Activated naive CD8-positive, alpha-beta T cell treated with anti-CD3 and anti-CD28 coated beads, Interleukin-2, amount 50 U/mL, for 24 hours (primary cell): ENCODE data around the gene LGALS9B.
A peak's percentile ranks its signal among the peaks of the same experiment; 100 is the strongest.
"Not testable (repeated sequence)": the region's sequence is repeated elsewhere in the genome, so short reads cannot be mapped to it uniquely, and the experiment has no call there.

ENCODE experiments used
- ATAC-seq: fragments of 150-1000 bp; cut with Tn5 transposase; one replicate; pipeline ENCODE4 v1.10.0; 2021
- DNase-seq: peaks from one replicate; pipeline ENCODE4 v3.0.0; 2021
- H3K27ac Mint-ChIP-seq: one replicate; pipeline ENCODE4 v1.8.0; 2021; ENCODE audit warnings: mild to moderate bottlenecking, mixed read lengths
- H3K27me3 Mint-ChIP-seq: one replicate; pipeline ENCODE4 v1.8.0; 2021; ENCODE audit warnings: mixed read lengths
- H3K36me3 Mint-ChIP-seq: one replicate; pipeline ENCODE4 v1.8.0; 2021; ENCODE audit warnings: low read depth, mixed read lengths
- H3K4me1 Mint-ChIP-seq: one replicate; pipeline ENCODE4 v1.8.0; 2021; ENCODE audit warnings: mixed read lengths
- H3K4me3 Mint-ChIP-seq: one replicate; pipeline ENCODE4 v1.8.0; 2021; ENCODE audit warnings: mild to moderate bottlenecking, moderate library complexity, mixed read lengths
- H3K9me3 Mint-ChIP-seq: one replicate; pipeline ENCODE4 v1.8.0; 2021; ENCODE audit warnings: mixed read lengths

LGALS9B gene

GRCh38 chr17:20467447-20467846, at the start of gene LGALS9B:
Gene LGALS9B, minus strand, starts transcription at chr17:20467539. Its CDS starts 69 bp downstream, at chr17:20467470.
- H3K27me3 Mint-ChIP-seq, DNase-seq, H3K27ac Mint-ChIP-seq, H3K4me1 Mint-ChIP-seq, H3K4me3 Mint-ChIP-seq, H3K36me3 Mint-ChIP-seq, H3K9me3 Mint-ChIP-seq: not testable (repeated sequence)
- ATAC-seq = peak; percentile 65

DNA sequence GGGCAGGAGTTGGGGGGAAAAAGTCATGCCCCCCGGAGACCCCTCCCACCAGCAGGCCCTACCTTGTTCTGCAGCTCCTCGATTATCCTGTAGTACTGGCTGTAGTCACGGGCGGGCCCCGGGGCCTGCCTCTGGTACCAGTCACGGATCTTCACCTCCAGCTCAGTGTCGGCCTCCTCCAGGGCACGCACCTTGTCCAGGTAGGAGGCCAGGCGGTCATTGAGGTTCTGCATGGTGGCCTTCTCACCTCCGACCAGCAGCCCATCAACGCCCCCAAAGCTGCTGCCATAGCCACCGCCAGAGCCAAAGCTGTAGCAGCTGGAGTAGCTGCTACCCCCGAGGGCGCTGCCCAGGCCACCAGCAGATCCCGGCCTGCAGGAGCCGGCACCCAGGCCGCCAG, 49.6 kb upstream of the LGALS9B start:
- H3K9me3 Mint-ChIP-seq, ATAC-seq, H3K4me3 Mint-ChIP-seq, H3K4me1 Mint-ChIP-seq, H3K36me3 Mint-ChIP-seq, H3K27ac Mint-ChIP-seq, DNase-seq, H3K27me3 Mint-ChIP-seq: not testable (repeated sequence)

- DNase-seq, H3K4me1 Mint-ChIP-seq, H3K36me3 Mint-ChIP-seq, H3K9me3 Mint-ChIP-seq, H3K27me3 Mint-ChIP-seq, ATAC-seq, H3K27ac Mint-ChIP-seq, H3K4me3 Mint-ChIP-seq: not testable (repeated sequence)
These were observed 47.8 kb upstream of the LGALS9B start for GRCh38 chr17:20515099-20515498.

DNA sequence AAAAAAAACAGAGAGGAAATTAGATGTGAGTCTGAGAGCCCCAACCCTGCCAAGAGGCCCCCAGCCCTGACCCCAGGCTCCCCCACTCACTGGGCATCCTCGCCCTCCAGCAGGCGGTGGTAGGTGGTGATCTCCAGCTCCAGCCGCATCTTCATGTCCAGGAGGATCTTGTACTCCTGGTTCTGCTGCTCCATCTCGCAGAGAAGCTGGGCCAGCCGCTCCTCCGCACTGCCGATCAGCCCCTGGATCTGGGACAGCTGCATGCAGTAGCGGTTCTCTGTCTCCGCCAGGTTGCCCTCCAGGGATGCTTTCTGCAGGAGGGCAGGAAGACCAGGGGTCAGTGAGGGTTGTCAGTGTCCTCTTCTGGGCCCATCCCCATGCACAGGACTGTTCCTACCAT, 46.2 kb upstream of the LGALS9B start:
- H3K27me3 Mint-ChIP-seq, H3K36me3 Mint-ChIP-seq, H3K4me1 Mint-ChIP-seq, H3K27ac Mint-ChIP-seq, ATAC-seq, DNase-seq, H3K4me3 Mint-ChIP-seq, H3K9me3 Mint-ChIP-seq: not testable (repeated sequence)

- not testable (repeated sequence) for H3K9me3 Mint-ChIP-seq, H3K4me1 Mint-ChIP-seq, ATAC-seq, DNase-seq, H3K4me3 Mint-ChIP-seq, H3K27ac Mint-ChIP-seq, H3K36me3 Mint-ChIP-seq, H3K27me3 Mint-ChIP-seq
These were observed 45.0 kb upstream of the LGALS9B start for GRCh38 chr17:20512378-20512777.

DNA sequence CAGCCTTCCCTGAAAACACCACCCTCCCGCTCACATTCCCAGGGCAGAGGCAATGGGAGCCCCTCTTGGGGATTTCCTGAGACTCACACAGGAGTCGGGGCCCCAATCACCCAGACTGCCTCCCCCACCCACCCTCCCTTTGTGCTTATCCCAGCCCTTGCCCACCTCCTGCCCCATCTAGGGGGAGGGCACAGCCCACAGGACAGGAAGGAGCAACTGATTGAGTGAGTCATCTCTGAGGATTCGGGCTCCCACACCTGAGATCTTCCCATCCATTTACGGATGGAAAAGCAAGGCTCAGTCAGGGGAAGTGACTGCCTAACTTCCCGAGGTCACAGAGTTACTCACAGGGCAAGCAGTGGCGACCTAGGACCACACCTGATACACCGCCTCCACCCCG, 44.4 kb upstream of the LGALS9B start:
- not testable (repeated sequence) for H3K27me3 Mint-ChIP-seq, H3K9me3 Mint-ChIP-seq

GRCh38 chr17:20505333-20505732, 38.0 kb upstream of the LGALS9B start:
- H3K9me3 Mint-ChIP-seq, DNase-seq, H3K36me3 Mint-ChIP-seq, H3K4me3 Mint-ChIP-seq, ATAC-seq, H3K27ac Mint-ChIP-seq, H3K4me1 Mint-ChIP-seq, H3K27me3 Mint-ChIP-seq: not testable (repeated sequence)

More for the DNA sequence above, 44.4 kb upstream of the LGALS9B start:
- H3K4me1 Mint-ChIP-seq, DNase-seq, H3K4me3 Mint-ChIP-seq, H3K27ac Mint-ChIP-seq, ATAC-seq, H3K36me3 Mint-ChIP-seq: not testable (repeated sequence)

GRCh38 chr17:20504388-20505066, 37.2 kb upstream of the LGALS9B start:
- H3K36me3 Mint-ChIP-seq, ATAC-seq, H3K4me3 Mint-ChIP-seq, DNase-seq, H3K9me3 Mint-ChIP-seq, H3K4me1 Mint-ChIP-seq, H3K27me3 Mint-ChIP-seq, H3K27ac Mint-ChIP-seq: not testable (repeated sequence)

DNA sequence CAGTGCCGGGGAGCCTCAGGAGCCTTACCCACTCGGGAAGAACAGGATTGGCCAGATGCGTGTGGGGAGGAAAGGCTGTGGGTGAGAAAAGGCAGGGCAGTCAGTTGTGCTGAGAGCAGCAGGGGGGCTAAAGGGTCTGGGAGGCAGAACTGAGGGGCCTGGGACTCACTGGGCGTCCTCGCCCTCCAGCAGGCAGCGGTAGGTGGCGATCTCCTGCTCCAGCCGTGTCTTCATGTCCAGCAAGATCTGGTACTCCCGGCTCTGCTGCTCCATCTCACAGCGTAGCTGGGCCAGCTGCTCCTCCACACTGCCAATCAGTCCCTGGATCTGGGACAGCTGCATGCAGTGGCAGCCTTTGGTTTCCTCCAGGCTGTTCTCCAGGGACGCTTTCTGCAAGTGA, 34.6 kb upstream of the LGALS9B start:
- not testable (repeated sequence) for H3K36me3 Mint-ChIP-seq, H3K27me3 Mint-ChIP-seq, H3K27ac Mint-ChIP-seq, DNase-seq, H3K4me1 Mint-ChIP-seq, H3K4me3 Mint-ChIP-seq, H3K9me3 Mint-ChIP-seq, ATAC-seq

DNA sequence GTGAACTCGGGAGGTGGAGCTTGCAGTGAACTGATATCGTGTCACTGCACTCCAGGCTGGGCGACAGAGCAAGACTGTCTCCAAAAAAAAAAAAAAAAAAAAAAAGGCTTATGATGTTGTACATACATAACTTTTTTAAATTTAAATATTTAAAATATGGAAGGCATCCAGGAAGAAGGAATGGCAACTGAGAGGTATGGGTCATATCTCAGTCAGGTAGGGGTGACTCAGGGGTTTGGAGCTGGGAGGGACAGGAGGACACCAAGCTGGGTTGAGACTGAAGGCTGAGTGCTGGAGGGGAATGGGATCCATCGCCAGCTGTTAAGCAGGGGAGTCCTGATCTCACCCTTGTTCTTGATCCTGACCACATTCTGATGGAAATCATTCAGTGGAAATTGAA, 33.0 kb upstream of the LGALS9B start:
- not testable (repeated sequence) for H3K9me3 Mint-ChIP-seq, ATAC-seq, H3K4me3 Mint-ChIP-seq, H3K4me1 Mint-ChIP-seq, H3K27ac Mint-ChIP-seq, H3K27me3 Mint-ChIP-seq, DNase-seq, H3K36me3 Mint-ChIP-seq

DNA sequence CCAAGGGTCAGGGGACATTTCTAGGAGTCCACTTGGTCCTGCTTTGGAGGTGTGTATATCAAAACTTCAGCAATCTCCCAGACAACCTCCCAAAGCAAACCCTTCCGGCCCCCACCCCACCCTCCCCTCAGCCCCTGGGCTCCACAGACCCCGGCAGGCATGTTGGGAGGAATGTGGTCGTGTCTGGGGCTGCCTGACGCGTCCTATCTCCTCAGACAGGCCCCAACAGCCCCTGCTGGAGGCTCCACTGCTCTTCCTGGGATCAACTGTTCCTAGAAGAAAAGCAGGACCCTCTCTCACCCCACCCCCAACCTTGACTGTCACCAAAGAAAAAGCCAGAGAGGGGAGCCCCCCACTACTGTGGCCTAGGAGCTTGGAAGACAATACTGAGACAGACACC, 28.1 kb upstream of the LGALS9B start:
- ATAC-seq, H3K9me3 Mint-ChIP-seq, H3K27me3 Mint-ChIP-seq, H3K36me3 Mint-ChIP-seq, DNase-seq, H3K4me3 Mint-ChIP-seq, H3K27ac Mint-ChIP-seq, H3K4me1 Mint-ChIP-seq: not testable (repeated sequence)

DNA sequence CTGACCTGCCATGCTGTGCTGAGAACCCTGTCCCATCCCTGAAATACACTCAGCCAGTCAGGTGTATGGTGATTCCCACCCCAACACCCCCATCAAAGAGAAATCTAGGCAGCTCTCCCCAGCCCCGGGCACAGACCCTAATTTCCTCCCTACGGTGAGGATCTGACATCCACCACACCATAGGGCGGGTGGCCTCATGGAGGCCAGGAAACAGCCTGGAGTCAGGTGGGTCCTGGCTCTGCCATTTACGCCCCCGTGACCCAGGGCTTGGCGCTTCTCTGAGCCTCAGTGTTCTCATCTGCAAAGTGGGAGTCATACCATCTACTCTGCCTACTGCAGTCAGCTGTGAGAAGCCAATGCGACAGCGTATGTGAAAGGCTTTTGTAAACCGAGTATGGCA, 27.4 kb upstream of the LGALS9B start:
- not testable (repeated sequence) for H3K36me3 Mint-ChIP-seq, H3K27ac Mint-ChIP-seq, H3K4me1 Mint-ChIP-seq, ATAC-seq, H3K4me3 Mint-ChIP-seq, DNase-seq, H3K27me3 Mint-ChIP-seq, H3K9me3 Mint-ChIP-seq

- not testable (repeated sequence) for DNase-seq, ATAC-seq, H3K27me3 Mint-ChIP-seq, H3K36me3 Mint-ChIP-seq, H3K4me3 Mint-ChIP-seq, H3K9me3 Mint-ChIP-seq, H3K4me1 Mint-ChIP-seq, H3K27ac Mint-ChIP-seq
These were observed 26.8 kb upstream of the LGALS9B start for GRCh38 chr17:20494147-20494546.

DNA sequence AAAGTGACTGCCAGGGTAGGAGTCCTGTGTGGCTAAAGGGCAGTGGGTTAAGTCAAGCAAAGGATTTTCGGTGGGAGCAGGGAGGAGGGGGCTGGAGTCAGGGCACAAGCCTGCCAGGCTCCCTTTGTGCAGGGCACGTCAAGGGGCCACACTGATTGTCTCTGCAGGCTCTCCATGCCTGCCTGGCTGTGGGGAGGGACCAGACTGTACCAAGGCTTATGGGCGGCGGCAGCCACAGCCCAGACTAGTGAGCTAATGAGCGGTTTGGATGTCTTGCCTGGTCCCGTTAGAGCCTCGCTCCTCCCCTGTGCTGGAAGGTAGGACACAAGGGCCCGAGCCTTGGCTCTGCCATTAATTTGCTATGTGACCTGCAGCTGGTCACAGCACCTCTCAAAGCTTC, 25.6 kb upstream of the LGALS9B start:
- H3K36me3 Mint-ChIP-seq, H3K4me3 Mint-ChIP-seq, ATAC-seq, H3K27ac Mint-ChIP-seq, DNase-seq, H3K9me3 Mint-ChIP-seq, H3K27me3 Mint-ChIP-seq, H3K4me1 Mint-ChIP-seq: not testable (repeated sequence)

- not testable (repeated sequence) for H3K9me3 Mint-ChIP-seq
These were observed 24.8 kb upstream of the LGALS9B start for GRCh38 chr17:20492099-20492498.

GRCh38 chr17:20484930-20485329, 17.6 kb upstream of the LGALS9B start:
- H3K36me3 Mint-ChIP-seq, H3K27me3 Mint-ChIP-seq, H3K4me3 Mint-ChIP-seq, ATAC-seq, H3K27ac Mint-ChIP-seq, DNase-seq, H3K9me3 Mint-ChIP-seq, H3K4me1 Mint-ChIP-seq: not testable (repeated sequence)

More at GRCh38 chr17:20492099-20492498, 24.8 kb upstream of the LGALS9B start:
- H3K27ac Mint-ChIP-seq, H3K4me1 Mint-ChIP-seq, H3K36me3 Mint-ChIP-seq, H3K27me3 Mint-ChIP-seq, H3K4me3 Mint-ChIP-seq, DNase-seq, ATAC-seq: not testable (repeated sequence)
